Activated B cell treated with CpG ODN at 0.5 μM for 24 hours (primary cell): Measurements from ENCODE around the gene CSGALNACT2. TPM values are rescaled to one million over a fixed set of nuclear protein-coding genes. Genes with fewer than 3 reads are reported as not detected.
"Not testable (repeated sequence)": the region's sequence is repeated elsewhere in the genome, so short reads cannot be mapped to it uniquely, and the experiment has no call there.

ENCODE experiments used
- ATAC-seq: fragments of 200-7000 bp; cut with Tn5 transposase; one replicate; pipeline ENCODE4 v1.10.0; 2021; ENCODE audit warnings: low read depth, mild to moderate bottlenecking, moderate library complexity
- CTCF ChIA-PET: fragments of 350-600 bp; sonication (Branson Sonifier 250); formaldehyde crosslinking; loops from one replicate; lab custom pipeline; 2021; ENCODE audit warnings: antibody characterized with exemption; lab: Charles Lee
- POLR2A ChIA-PET: fragments of 350-600 bp; sonication (Branson Sonifier 250); formaldehyde crosslinking; loops from one replicate; lab custom pipeline; 2021; ENCODE audit warnings: antibody characterized with exemption; lab: Charles Lee
- DNase-seq: peaks from one replicate; pipeline ENCODE4 v3.0.0; 2022
- H3K27ac Mint-ChIP-seq: one replicate; pipeline ENCODE4 v1.8.0; 2020; ENCODE audit warnings: mixed read lengths
- H3K27me3 Mint-ChIP-seq: one replicate; pipeline ENCODE4 v1.8.0; 2021; ENCODE audit warnings: mixed read lengths
- H3K36me3 Mint-ChIP-seq: one replicate; pipeline ENCODE4 v1.8.0; 2021; ENCODE audit warnings: low read depth, mixed read lengths
- H3K4me1 Mint-ChIP-seq: one replicate; pipeline ENCODE4 v1.8.0; 2021; ENCODE audit warnings: mixed read lengths
- H3K4me3 Mint-ChIP-seq: one replicate; pipeline ENCODE4 v1.8.0; 2020; ENCODE audit warnings: mild to moderate bottlenecking, mixed read lengths
- H3K9me3 Mint-ChIP-seq: one replicate; pipeline ENCODE4 v1.8.0; 2020; ENCODE audit warnings: mixed read lengths
- intact Hi-C: fragments of 100-400 bp; cut with micrococcal nuclease; formaldehyde crosslinking; loops from one replicate; pipeline ENCODE4 v1.15.1; 2024
- total RNA-seq: library from RNA; stranded (reverse); gene quantifications from 2 replicates; pipeline ENCODE4 v1.2.3, GENCODE V29; 2022
- TF ChIP-seq, protein P1 (sequence below): fragments of 200-600 bp; IDR thresholded peaks from one replicate; pipeline ENCODE4 v1.8.0; 2022; ENCODE audit warnings: antibody characterized with exemption, mild to moderate bottlenecking

CSGALNACT2 gene
- total RNA-seq, 1 donor from 2014 or later, result 17.4 TPM

DNA sequence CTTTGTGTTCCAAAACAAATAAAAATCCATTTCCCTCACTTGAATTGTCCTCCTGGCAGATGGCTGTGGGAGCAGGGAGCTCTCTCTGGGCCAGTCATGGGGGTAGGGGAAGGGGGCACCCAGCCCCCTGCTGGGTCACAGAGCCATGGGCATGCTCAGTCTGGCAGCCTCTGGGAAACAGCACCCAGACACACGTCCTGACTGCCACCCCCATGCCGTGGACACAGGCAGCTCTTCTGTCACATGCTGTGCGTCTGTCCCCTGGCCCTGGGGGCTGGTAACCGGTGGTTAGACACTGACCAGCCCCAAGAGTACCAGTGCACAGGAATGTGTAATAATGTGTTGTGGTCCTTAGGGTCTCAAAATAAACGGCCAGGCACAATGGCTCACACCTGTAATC lies 81.6 kb downstream of the CSGALNACT2 start:
- CTCF ChIA-PET, result no interaction called here
- no peak for ATAC-seq
- no peaks in the 10 kb centered on the region for H3K4me1 Mint-ChIP-seq
- H3K9me3 Mint-ChIP-seq, result no peaks in the 10 kb centered on the region
- no peak overlapping the region for H3K4me3 Mint-ChIP-seq
- intact Hi-C loops, result no loop called here
- no peak for DNase-seq
- TF ChIP-seq, protein P1, sequence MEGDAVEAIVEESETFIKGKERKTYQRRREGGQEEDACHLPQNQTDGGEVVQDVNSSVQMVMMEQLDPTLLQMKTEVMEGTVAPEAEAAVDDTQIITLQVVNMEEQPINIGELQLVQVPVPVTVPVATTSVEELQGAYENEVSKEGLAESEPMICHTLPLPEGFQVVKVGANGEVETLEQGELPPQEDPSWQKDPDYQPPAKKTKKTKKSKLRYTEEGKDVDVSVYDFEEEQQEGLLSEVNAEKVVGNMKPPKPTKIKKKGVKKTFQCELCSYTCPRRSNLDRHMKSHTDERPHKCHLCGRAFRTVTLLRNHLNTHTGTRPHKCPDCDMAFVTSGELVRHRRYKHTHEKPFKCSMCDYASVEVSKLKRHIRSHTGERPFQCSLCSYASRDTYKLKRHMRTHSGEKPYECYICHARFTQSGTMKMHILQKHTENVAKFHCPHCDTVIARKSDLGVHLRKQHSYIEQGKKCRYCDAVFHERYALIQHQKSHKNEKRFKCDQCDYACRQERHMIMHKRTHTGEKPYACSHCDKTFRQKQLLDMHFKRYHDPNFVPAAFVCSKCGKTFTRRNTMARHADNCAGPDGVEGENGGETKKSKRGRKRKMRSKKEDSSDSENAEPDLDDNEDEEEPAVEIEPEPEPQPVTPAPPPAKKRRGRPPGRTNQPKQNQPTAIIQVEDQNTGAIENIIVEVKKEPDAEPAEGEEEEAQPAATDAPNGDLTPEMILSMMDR, result no peak
- POLR2A ChIA-PET, result no interaction called here
- H3K27me3 Mint-ChIP-seq, result peaks cover 10% of the 10 kb centered on the region
- no peak overlapping the region for H3K27ac Mint-ChIP-seq
- H3K36me3 Mint-ChIP-seq, result no peaks in the 10 kb centered on the region

DNA sequence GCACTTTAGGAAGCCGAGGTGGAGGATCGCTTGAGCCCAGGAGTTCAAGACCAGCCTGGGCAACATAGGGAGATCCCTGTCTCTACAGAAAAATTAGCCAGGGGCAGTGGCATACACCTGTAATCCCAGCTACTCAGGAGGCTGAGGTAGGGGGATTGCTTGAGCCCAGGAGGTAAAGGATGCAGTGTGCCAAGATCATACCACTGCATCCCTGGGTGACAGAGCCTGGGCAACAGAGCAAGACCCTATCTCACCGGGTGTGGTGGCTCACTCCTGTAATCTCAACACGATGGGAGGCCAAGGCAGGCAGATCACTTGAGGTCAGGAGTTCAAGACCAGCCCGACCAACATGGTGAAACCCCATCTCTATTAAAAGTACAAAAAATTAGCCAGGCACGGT lies 82.0 kb downstream of the CSGALNACT2 start:
- DNase-seq, intact Hi-C loops, H3K36me3 Mint-ChIP-seq, ATAC-seq, POLR2A ChIA-PET, H3K9me3 Mint-ChIP-seq, CTCF ChIA-PET, H3K4me3 Mint-ChIP-seq, H3K4me1 Mint-ChIP-seq, H3K27ac Mint-ChIP-seq: not testable (repeated sequence)
- H3K27me3 Mint-ChIP-seq, result peaks cover 12% of the 10 kb centered on the region

DNA sequence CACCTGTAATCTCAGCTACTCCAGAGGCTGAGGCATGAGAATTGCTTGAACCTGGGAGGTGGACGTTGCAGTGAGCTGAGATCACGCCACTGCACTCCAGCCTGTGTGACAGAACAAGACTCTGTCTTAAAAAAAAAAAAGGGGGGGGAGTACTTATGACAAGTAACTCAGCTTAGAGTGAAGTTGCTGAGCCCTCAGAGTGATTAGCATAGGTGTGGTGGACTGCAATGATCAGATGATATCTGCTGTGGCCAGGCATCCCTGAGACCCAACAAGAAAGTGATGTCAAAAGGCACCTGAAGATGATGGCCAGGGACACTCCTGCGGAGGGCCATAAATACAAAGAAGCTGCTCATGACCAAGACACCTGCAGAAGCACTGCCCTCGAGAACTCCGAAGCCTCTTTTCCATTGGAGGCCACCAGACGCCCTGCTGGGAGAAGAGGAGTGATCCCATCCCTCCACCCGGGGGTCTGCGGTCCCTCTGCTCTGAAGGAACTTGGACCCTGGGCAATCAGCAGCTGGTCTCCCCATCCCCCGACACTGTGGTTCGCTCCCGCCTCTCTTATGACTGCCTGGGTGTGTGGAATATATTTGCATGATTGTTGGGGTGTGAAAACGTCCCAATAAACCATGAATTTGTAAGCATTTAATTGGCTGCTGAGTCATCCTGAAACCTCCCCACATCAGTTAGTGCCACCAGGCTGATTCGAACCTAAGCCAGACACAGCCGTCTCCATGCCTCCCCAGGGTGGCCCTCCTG lies 82.6 kb downstream of the CSGALNACT2 start:
- DNase-seq (no peak), ATAC-seq (no peak)
- intact Hi-C loops, result no loop called here
- H3K4me1 Mint-ChIP-seq, result peaks cover 3% of the 10 kb centered on the region
- no peak overlapping the region for H3K27ac Mint-ChIP-seq
- no peaks in the 10 kb centered on the region for H3K9me3 Mint-ChIP-seq
- POLR2A ChIA-PET, result no interaction called here
- H3K27me3 Mint-ChIP-seq, result peaks cover 12% of the 10 kb centered on the region
- CTCF ChIA-PET, result no interaction called here
- no peak overlapping the region for H3K4me3 Mint-ChIP-seq
- no peaks in the 10 kb centered on the region for H3K36me3 Mint-ChIP-seq
- TF ChIP-seq, protein P1, result no peak

DNA sequence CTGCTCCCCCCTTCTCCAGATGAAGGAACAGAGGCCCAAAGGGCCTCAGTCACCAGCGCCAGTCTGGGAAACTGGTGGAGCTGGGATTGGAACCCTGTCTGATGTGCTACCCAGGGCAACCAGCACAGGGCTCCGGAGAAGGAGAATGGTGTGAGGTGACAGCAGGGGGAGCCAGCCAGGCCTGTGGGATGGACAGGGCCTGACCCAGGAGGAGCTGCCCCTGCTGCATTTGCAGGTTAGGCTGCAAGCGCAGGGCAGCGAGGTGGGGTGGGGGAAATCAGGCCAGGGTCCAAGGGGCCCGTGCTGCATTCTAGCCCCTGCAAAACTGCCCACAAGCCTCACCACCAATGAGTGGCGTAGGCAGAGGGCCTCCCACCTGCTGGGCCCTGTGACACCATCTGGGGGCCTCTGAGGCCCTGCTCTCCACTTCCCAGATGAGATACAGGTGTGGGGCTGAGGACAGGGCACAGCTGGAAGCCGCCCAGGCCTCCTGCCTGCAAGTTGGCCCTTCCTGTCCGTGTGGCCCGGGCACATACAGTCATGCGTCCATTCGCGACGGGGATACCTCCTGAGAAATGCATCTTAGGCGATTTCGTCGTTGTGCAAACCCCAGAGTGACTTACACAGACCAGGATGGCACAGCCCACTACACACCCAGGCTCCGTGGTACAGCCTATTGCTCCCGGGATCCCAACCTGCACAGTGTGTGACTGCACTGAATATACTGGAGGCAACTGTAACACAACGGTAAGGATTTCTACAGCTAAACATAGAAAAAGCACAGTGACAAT lies 83.4 kb downstream of the CSGALNACT2 start:
- intact Hi-C loops, result no loop called here
- Mint-ChIP-seq H3K27me3 (peaks cover 16% of the 10 kb centered on the region), H3K36me3 (no peaks in the 10 kb centered on the region), H3K4me1 (peaks cover 4% of the 10 kb centered on the region), H3K9me3 (no peaks in the 10 kb centered on the region), H3K27ac (no peak overlapping the region), H3K4me3 (no peak overlapping the region)
- CTCF ChIA-PET, result no interaction called here
- DNase-seq (no peak), ATAC-seq (no peak)
- POLR2A ChIA-PET, result no interaction called here
- TF ChIP-seq, protein P1, result no peak

DNA sequence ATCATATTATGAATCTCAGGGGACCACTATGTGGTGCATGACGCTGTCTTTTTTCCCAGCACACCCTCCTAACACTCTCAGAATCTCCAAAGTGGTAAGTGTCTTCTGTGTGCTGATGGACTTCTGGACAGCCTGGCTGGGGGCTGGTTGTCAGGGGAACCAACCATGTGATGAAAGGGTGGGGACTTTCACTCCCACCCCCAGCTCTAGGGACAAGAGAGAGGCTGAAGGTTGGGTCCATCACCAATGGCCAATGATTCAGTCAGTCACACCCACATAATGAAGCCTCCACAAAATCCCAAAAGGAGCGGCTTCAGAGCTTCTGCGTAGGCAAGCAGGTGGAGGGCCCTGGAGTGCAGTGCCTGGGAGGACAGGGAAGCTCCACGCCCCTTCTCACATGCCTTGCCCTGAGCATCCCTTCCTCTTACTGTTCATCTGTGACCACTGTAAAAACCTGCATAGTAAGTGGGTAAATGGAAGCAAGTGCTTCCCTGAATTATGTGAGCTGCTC lies 84.0 kb downstream of the CSGALNACT2 start:
- DNase-seq, result no peak
- Mint-ChIP-seq H3K27ac (no peak overlapping the region), H3K36me3 (no peaks in the 10 kb centered on the region), H3K4me1 (peaks cover 4% of the 10 kb centered on the region), H3K4me3 (no peak overlapping the region), H3K27me3 (peaks cover 22% of the 10 kb centered on the region), H3K9me3 (no peaks in the 10 kb centered on the region)
- TF ChIP-seq, protein P1, result no peak
- ATAC-seq, result no peak
- intact Hi-C loops, result no loop called here
- CTCF ChIA-PET, result no interaction called here
- POLR2A ChIA-PET, result no interaction called here
